A549 (cell line): Measurements from ENCODE around the gene INPP5F.

Source experiments
- CTCF ChIP-seq: fragments of >200 bp; sonication (Bioruptor Twin); formaldehyde crosslinking; IDR thresholded peaks from 3 replicates; pipeline ENCODE4 v1.5.1; 2016
- ELK1 ChIP-seq: fragments of 150-350 bp; IDR thresholded peaks from 2 replicates; pipeline ENCODE4 v1.6.1; 2014; ENCODE audit warnings: low read depth, mild to moderate bottlenecking, low read length
- EP300 ChIP-seq, 2 experiments: fragments of >200 bp; sonication (Bioruptor Twin); formaldehyde crosslinking; IDR thresholded peaks; 2 replicates in 1 of 2; 3 replicates in 1 of 2; pipeline ENCODE4 v1.6.1; 2016 to 2017
- JUNB ChIP-seq: fragments of >200 bp; sonication (Bioruptor Twin); formaldehyde crosslinking; IDR thresholded peaks from 2 replicates; pipeline ENCODE4 v1.6.1; 2016
- KDM5A ChIP-seq: fragments of 200-600 bp; sonication (generic); IDR thresholded peaks from 2 replicates; pipeline ENCODE4 v1.6.1; 2016; ENCODE audit warnings: antibody characterized with exemption, mild to moderate bottlenecking
- MAX ChIP-seq: IDR thresholded peaks from 2 replicates; pipeline ENCODE4 v1.6.1; 2012
- POLR2A ChIP-seq: IDR thresholded peaks from 2 replicates; pipeline ENCODE4 v1.6.1; 2012; ENCODE audit warnings: mild to moderate bottlenecking, low read length
- RAD21 ChIP-seq, 2 experiments: fragments of >200 bp in 1 of 2; sonication (Bioruptor Twin) in 1 of 2; formaldehyde crosslinking in 1 of 2; IDR thresholded peaks in 1 of 2; conservative IDR thresholded peaks in 1 of 2; 2 replicates in 1 of 2; 3 replicates in 1 of 2; pipeline ENCODE4 v1.6.1; 2012 to 2018; ENCODE audit warnings: inconsistent platforms in 1 of 2
- RCOR1 ChIP-seq: fragments of 150-350 bp; IDR thresholded peaks from 2 replicates; pipeline ENCODE4 v1.6.1; 2014; ENCODE audit warnings: antibody characterized with exemption, low read length, low read depth
- REST ChIP-seq: fragments of 200-600 bp; sonication (generic); IDR thresholded peaks from 2 replicates; pipeline ENCODE4 v1.6.1; 2016; ENCODE audit warnings: antibody characterized with exemption, mild to moderate bottlenecking, moderate library complexity
- RFX5 ChIP-seq: fragments of 450-650 bp; IDR thresholded peaks from 2 replicates; pipeline ENCODE4 v1.7.1; 2014; ENCODE audit warnings: antibody characterized with exemption, mild to moderate bottlenecking, moderate library complexity
- TP53 ChIP-seq: fragments of 250-450 bp; sonication (Bioruptor Pico); IDR thresholded peaks from 2 replicates; pipeline ENCODE4 v1.5.0; 2021; ENCODE audit warnings: mild to moderate bottlenecking, moderate library complexity

GRCh38 chr10:119821182-119821581, 95.3 kb downstream of the INPP5F start:
- TF ChIP-seq POLR2A (no peak), RFX5 (no peak), EP300 (IDR thresholded peaks at IDR 0.05) (no peak), RCOR1 (no peak), REST (no peak), CTCF (no peak), RAD21 (conservative IDR thresholded peaks at IDR 0.05 in 1 of 2, IDR thresholded peaks at IDR 0.05 in 1 of 2) (no peak), JUNB (no peak), ELK1 (no peak), TP53 (CRISPR knock-in tag) (no peak), MAX (no peak), KDM5A (no peak)
